ENCODE measurements around the gene PSMD1.

PSMD1 gene

GRCh38 chr2:231207734-231208133 lies 151.1 kb downstream of the PSMD1 start:
- DNase-seq (ENCODE audit: low read depth in 2 of 2), result no peak

GRCh38 chr2:231210782-231211181 lies 154.1 kb downstream of the PSMD1 start:
- DNase-seq (ENCODE audit: low read depth in 2 of 2), result no peak

DNA sequence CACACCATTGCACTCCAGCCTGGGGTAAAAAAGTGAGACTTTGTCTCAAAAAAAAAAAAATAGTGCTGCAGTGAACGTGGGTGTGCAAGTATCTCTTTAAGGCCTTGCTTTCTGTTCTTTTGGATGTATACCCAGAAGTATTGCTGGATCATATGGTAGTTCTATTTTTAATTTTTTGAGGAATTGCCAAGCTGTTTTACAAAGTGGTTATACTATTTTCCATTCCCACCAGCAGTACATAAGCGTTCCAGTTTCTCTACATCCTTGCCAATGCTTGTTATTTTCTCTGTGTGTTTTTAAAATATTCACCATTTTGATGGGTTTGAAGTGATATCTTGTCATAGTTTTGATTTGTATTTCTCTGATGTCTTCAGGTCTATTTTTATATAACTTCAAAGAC lies 154.8 kb downstream of the PSMD1 start:
- no peak for DNase-seq (ENCODE audit: low read depth in 2 of 2)

GRCh38 chr2:231212329-231212845 lies 155.7 kb downstream of the PSMD1 start:
- no peak for DNase-seq (ENCODE audit: low read depth in 2 of 2)

DNA sequence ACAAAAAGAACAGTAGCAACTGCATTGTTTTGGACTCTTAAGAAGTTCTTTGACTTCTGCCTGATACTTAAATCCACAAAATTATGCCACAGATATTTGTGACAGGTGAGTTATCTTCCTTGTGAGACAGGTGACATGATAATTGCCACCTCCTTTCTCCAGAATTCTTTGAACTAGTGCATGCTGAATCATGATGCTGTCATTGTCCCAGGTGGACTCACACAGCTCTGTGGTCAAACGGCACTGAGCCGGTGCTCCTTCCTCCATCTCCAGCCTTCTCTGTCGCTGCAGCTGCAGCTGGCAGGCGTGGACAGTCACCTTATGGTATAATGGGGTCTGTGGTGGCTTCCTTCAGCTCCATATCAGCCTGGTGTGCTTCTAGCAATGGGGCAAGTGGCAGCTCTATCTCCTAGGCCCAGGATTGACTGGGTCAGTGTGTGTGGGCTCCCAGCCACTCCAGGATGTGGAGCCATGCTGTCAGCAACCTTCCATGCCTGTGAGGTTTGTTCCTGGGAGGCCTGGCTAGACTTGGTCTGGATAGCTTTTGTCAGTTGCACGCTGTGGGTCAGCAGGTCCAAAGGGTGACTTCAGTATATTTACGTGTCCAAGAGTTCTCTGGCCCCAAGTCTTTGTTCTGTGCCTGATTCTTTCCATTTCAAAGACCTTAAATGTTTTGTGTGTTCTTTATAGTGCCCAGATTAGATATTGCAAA lies 157.4 kb downstream of the PSMD1 start:
- DNase-seq (ENCODE audit: low read depth in 2 of 2), result no peak

DNA sequence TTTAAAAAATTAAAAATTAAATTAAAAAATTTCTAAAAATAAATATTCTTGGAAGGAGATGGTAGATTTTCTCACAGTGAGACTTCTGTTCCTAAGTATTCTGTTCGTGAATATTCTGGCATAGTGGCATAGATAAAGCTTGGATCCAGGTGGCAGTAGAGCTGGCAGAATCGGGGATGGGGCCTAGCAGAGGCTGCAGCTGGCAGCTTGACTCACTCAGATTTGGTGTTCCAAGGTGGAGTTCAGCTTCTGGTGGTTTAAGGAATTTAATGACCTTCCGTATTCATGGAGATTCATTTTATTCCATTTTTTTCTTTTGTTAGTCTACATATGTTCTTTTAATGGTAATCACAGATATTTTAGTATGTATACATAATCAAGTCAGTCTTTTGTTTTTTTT lies 161.7 kb downstream of the PSMD1 start:
- DNase-seq (ENCODE audit: low read depth in 2 of 2), result no peak

DNA sequence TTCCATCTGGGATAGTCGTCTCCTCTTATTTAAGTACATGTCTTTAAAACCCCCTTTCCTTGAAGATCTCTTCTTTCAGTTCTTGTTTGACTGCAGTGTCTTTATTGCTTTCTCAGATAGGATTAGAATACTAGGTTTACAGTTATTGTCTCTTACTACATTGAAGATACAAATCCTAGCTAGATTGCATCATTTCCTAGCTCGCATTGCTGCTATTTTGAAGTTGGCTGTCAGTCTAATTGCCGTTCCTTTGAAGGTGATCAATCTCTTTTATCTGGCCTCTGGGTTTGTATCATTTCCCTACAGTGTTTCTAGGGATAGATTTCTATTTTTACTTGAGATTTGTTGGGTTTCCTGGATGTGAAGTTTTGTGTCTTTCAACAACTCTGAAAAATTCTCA lies 162.6 kb downstream of the PSMD1 start:
- no peak for DNase-seq (ENCODE audit: low read depth in 2 of 2)

GRCh38 chr2:231221761-231222160 lies 165.1 kb downstream of the PSMD1 start:
- DNase-seq (ENCODE audit: low read depth in 2 of 2), result no peak

All from stimulated activated CD8-positive, alpha-beta memory T cell treated with anti-CD3 and anti-CD28 coated beads, Interleukin-15, amount 100 ng/mL, for 48 hours (primary cell).